ENCODE data around the gene PPM1B.
"Not testable (repeated sequence)": the region's sequence is repeated elsewhere in the genome, so short reads cannot be mapped to it uniquely, and the experiment has no call there.

The PPM1B gene

GRCh38 chr2:44168681-44169154 is at the start of gene PPM1B:
Gene PPM1B, plus strand, starts transcription at chr2:44168875. Its CDS starts 32,325 bp downstream, at chr2:44201200.
- Histone ChIP-seq H3K4me3 (ENCODE audit: low read depth in 1 of 2, low read length in 2 of 2) (peak within 1 kb of the TSS; percentile 76 to 97), H3K9ac (ENCODE audit: low read length) (peak within 1 kb of the TSS; percentile 72), H3K36me3 (ENCODE audit: insufficient read depth, low read length) (no peaks in the 10 kb centered on the region), H3K27ac (ENCODE audit: low read depth, low read length) (peak within 1 kb of the TSS; percentile 87), H3K4me1 (ENCODE audit: insufficient read depth, low read length) (peaks cover 11% of the 10 kb centered on the region), H3K9me3 (ENCODE audit: low read length) (no peaks in the 10 kb centered on the region), H3K27me3 (ENCODE audit: control insufficient read depth in 1 of 2, insufficient read depth in 2 of 2, low read length in 2 of 2) (no peaks in the 10 kb centered on the region)

DNA sequence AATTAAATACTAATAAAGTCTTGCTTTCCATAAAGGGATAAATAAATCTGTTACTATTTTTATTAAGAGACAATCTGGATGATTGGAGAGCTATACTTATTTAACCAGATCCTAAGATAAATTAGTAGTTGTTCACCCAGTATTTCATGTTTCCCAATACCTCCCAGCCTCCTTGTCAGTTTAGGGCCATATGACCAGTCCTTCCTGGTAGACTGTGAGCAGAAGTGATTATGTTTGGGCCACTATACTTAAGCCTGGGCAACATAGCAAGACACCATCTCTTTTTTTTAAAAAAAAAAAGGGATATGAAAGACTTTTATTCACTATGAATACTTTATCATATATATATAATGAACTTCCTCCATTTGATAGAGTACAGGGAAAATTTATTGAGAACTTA is 48.8 kb upstream of the PPM1B start:
- Histone ChIP-seq H3K9me3 (ENCODE audit: low read length) (no peaks in the 10 kb centered on the region), H3K27me3 (ENCODE audit: control insufficient read depth in 1 of 2, insufficient read depth in 2 of 2, low read length in 2 of 2) (no peaks in the 10 kb centered on the region), H3K4me3 (ENCODE audit: low read depth in 1 of 2, low read length in 2 of 2) (no peak overlapping the region), H3K9ac (ENCODE audit: low read length) (no peak overlapping the region), H3K27ac (ENCODE audit: low read depth, low read length) (no peak overlapping the region), H3K4me1 (ENCODE audit: insufficient read depth, low read length) (no peaks in the 10 kb centered on the region), H3K36me3 (ENCODE audit: insufficient read depth, low read length) (no peaks in the 10 kb centered on the region)

GRCh38 chr2:44120428-44120827 is 48.2 kb upstream of the PPM1B start:
- H3K27ac ChIP-seq (ENCODE audit: low read depth, low read length): no peak overlapping the region
- no peak overlapping the region for H3K4me3 ChIP-seq (ENCODE audit: low read depth in 1 of 2, low read length in 2 of 2)
- H3K27me3 ChIP-seq (ENCODE audit: control insufficient read depth in 1 of 2, insufficient read depth in 2 of 2, low read length in 2 of 2): no peaks in the 10 kb centered on the region
- H3K4me1 ChIP-seq (ENCODE audit: insufficient read depth, low read length): no peaks in the 10 kb centered on the region
- H3K36me3 ChIP-seq (ENCODE audit: insufficient read depth, low read length): no peaks in the 10 kb centered on the region
- no peak overlapping the region for H3K9ac ChIP-seq (ENCODE audit: low read length)
- no peaks in the 10 kb centered on the region for H3K9me3 ChIP-seq (ENCODE audit: low read length)

GRCh38 chr2:44121899-44122298 is 46.8 kb upstream of the PPM1B start:
- H3K4me1 ChIP-seq (ENCODE audit: insufficient read depth, low read length): no peaks in the 10 kb centered on the region
- no peak overlapping the region for H3K4me3 ChIP-seq (ENCODE audit: low read depth in 1 of 2, low read length in 2 of 2)
- no peaks in the 10 kb centered on the region for H3K9me3 ChIP-seq (ENCODE audit: low read length)
- no peak overlapping the region for H3K9ac ChIP-seq (ENCODE audit: low read length)
- no peak overlapping the region for H3K27ac ChIP-seq (ENCODE audit: low read depth, low read length)
- no peaks in the 10 kb centered on the region for H3K27me3 ChIP-seq (ENCODE audit: control insufficient read depth in 1 of 2, insufficient read depth in 2 of 2, low read length in 2 of 2)
- H3K36me3 ChIP-seq (ENCODE audit: insufficient read depth, low read length): no peaks in the 10 kb centered on the region

DNA sequence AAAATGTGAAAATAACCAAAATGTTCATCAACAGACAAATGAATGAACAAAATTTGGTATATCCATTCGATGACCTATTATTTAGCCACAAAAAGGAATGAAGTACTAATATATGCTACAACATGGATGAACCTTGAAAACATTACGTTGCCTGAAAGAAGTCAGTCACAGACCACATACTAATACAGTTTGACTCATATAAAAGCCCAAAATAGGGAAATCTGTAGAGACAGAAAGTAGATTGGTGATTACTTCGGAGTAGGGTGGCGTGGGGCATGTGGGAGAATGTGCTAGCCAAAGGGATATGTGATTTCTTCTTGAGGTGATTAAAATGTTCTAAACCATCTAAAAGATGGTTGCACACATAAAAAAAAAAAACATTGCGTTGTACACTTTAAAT is 44.2 kb upstream of the PPM1B start:
- no peak overlapping the region for H3K27ac ChIP-seq (ENCODE audit: low read depth, low read length)
- H3K9me3 ChIP-seq (ENCODE audit: low read length): no peaks in the 10 kb centered on the region
- no peaks in the 10 kb centered on the region for H3K4me1 ChIP-seq (ENCODE audit: insufficient read depth, low read length)
- H3K4me3 ChIP-seq (ENCODE audit: low read depth in 1 of 2, low read length in 2 of 2): no peak overlapping the region
- H3K36me3 ChIP-seq (ENCODE audit: insufficient read depth, low read length): no peaks in the 10 kb centered on the region
- H3K27me3 ChIP-seq (ENCODE audit: control insufficient read depth in 1 of 2, insufficient read depth in 2 of 2, low read length in 2 of 2): no peaks in the 10 kb centered on the region
- H3K9ac ChIP-seq (ENCODE audit: low read length): no peak overlapping the region

- no peaks in the 10 kb centered on the region for H3K4me1 ChIP-seq (ENCODE audit: insufficient read depth, low read length)
- no peaks in the 10 kb centered on the region for H3K36me3 ChIP-seq (ENCODE audit: insufficient read depth, low read length)
Observed at GRCh38 chr2:44126106-44126797, 42.4 kb upstream of the PPM1B start.

GRCh38 chr2:44130441-44130840 is 38.2 kb upstream of the PPM1B start:
- H3K27me3 ChIP-seq (ENCODE audit: control insufficient read depth in 1 of 2, insufficient read depth in 2 of 2, low read length in 2 of 2): no peaks in the 10 kb centered on the region
- H3K9me3 ChIP-seq (ENCODE audit: low read length): no peaks in the 10 kb centered on the region

More at GRCh38 chr2:44126106-44126797, 42.4 kb upstream of the PPM1B start:
- no peak overlapping the region for H3K9ac ChIP-seq (ENCODE audit: low read length)
- H3K9me3 ChIP-seq (ENCODE audit: low read length): no peaks in the 10 kb centered on the region
- no peak overlapping the region for H3K27ac ChIP-seq (ENCODE audit: low read depth, low read length)
- H3K27me3 ChIP-seq (ENCODE audit: control insufficient read depth in 1 of 2, insufficient read depth in 2 of 2, low read length in 2 of 2): no peaks in the 10 kb centered on the region
- H3K4me3 ChIP-seq (ENCODE audit: low read depth in 1 of 2, low read length in 2 of 2): no peak overlapping the region

DNA sequence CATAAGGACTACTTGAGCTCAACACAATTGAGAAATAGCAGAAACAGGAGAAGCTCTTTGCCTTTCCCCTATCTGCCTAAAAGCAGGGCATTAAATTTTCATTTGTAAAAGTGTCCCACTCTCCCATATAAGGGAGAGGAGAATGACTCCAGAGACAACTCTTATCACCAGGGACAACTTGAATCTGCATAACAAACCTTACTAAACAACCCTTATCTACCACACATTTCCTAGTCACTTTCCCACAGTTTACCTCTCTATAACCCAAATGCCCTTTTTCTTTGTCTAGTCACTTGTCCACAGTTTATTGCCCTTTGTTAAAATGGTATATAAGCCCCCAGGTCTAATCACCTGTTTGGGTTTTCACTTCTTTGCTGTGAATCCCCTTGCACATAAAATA is 37.5 kb upstream of the PPM1B start:
- no peaks in the 10 kb centered on the region for H3K36me3 ChIP-seq (ENCODE audit: insufficient read depth, low read length)
- H3K4me3 ChIP-seq (ENCODE audit: low read depth in 1 of 2, low read length in 2 of 2): no peak overlapping the region
- peaks cover under 1% of the 10 kb centered on the region for H3K4me1 ChIP-seq (ENCODE audit: insufficient read depth, low read length)
- no peak overlapping the region for H3K9ac ChIP-seq (ENCODE audit: low read length)
- H3K27me3 ChIP-seq (ENCODE audit: control insufficient read depth in 1 of 2, insufficient read depth in 2 of 2, low read length in 2 of 2): no peaks in the 10 kb centered on the region
- no peak overlapping the region for H3K27ac ChIP-seq (ENCODE audit: low read depth, low read length)
- no peaks in the 10 kb centered on the region for H3K9me3 ChIP-seq (ENCODE audit: low read length)

More at GRCh38 chr2:44130441-44130840, 38.2 kb upstream of the PPM1B start:
- no peaks in the 10 kb centered on the region for H3K4me1 ChIP-seq (ENCODE audit: insufficient read depth, low read length)
- H3K9ac ChIP-seq (ENCODE audit: low read length): no peak overlapping the region
- no peak overlapping the region for H3K4me3 ChIP-seq (ENCODE audit: low read depth in 1 of 2, low read length in 2 of 2)
- no peak overlapping the region for H3K27ac ChIP-seq (ENCODE audit: low read depth, low read length)
- no peaks in the 10 kb centered on the region for H3K36me3 ChIP-seq (ENCODE audit: insufficient read depth, low read length)

- H3K36me3 ChIP-seq (ENCODE audit: insufficient read depth, low read length); H3K4me1 ChIP-seq (ENCODE audit: insufficient read depth, low read length); H3K27me3 ChIP-seq (ENCODE audit: control insufficient read depth in 1 of 2, insufficient read depth in 2 of 2, low read length in 2 of 2); H3K27ac ChIP-seq (ENCODE audit: low read depth, low read length); H3K9me3 ChIP-seq (ENCODE audit: low read length); H3K4me3 ChIP-seq (ENCODE audit: low read depth in 1 of 2, low read length in 2 of 2); H3K9ac ChIP-seq (ENCODE audit: low read length): not testable (repeated sequence)
Observed at GRCh38 chr2:44133602-44134001, 35.1 kb upstream of the PPM1B start.

DNA sequence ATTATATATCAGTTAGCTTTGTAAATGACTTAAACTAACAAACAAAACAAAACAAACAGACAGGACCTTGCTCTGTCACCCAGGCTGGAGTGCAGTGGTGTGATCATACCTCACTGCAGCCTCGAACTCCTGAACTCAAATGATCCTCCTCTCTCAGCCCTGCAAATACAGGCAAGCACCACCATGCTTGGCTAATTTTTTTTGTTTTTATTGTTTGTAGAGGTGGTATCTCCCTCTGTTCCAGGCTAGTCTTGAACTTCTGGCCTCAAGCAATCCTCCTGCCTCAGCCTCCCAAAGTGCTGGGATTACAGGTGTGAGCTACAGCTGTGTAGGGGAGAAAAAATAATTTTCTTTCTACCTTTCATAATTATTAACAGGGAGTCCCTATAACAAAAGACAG is 33.8 kb upstream of the PPM1B start:
- Histone ChIP-seq H3K27ac (ENCODE audit: low read depth, low read length) (no peak overlapping the region), H3K4me3 (ENCODE audit: low read depth in 1 of 2, low read length in 2 of 2) (no peak overlapping the region), H3K9me3 (ENCODE audit: low read length) (no peaks in the 10 kb centered on the region), H3K4me1 (ENCODE audit: insufficient read depth, low read length) (peaks cover 6% of the 10 kb centered on the region), H3K27me3 (ENCODE audit: control insufficient read depth in 1 of 2, insufficient read depth in 2 of 2, low read length in 2 of 2) (no peaks in the 10 kb centered on the region), H3K36me3 (ENCODE audit: insufficient read depth, low read length) (no peaks in the 10 kb centered on the region), H3K9ac (ENCODE audit: low read length) (no peak overlapping the region)

GRCh38 chr2:44135296-44135695 is 33.4 kb upstream of the PPM1B start:
- no peaks in the 10 kb centered on the region for H3K27me3 ChIP-seq (ENCODE audit: control insufficient read depth in 1 of 2, insufficient read depth in 2 of 2, low read length in 2 of 2)

DNA sequence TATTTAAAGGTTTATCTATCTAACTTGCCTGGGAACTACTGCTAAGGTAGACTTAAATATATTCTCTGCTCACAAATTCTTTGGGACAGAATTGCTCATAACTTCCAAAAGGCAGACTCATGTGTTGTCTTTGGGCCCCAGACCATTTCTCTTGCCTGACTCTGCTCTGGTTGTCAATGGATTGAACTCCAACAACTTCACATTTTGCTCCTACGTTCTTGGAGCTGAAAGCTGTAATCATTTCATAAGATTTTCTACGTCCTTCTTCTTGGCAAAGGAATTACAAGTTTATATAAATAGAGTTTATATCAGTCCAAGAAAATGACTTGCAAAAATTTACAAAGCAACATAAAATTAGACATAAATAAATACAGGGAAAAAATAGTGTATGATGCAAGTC is 32.9 kb upstream of the PPM1B start:
- no peak overlapping the region for H3K9ac ChIP-seq (ENCODE audit: low read length)
- no peak overlapping the region for H3K27ac ChIP-seq (ENCODE audit: low read depth, low read length)
- H3K27me3 ChIP-seq (ENCODE audit: control insufficient read depth in 1 of 2, insufficient read depth in 2 of 2, low read length in 2 of 2): no peaks in the 10 kb centered on the region
- no peaks in the 10 kb centered on the region for H3K9me3 ChIP-seq (ENCODE audit: low read length)
- H3K36me3 ChIP-seq (ENCODE audit: insufficient read depth, low read length): no peaks in the 10 kb centered on the region
- H3K4me3 ChIP-seq (ENCODE audit: low read depth in 1 of 2, low read length in 2 of 2): no peak overlapping the region
- H3K4me1 ChIP-seq (ENCODE audit: insufficient read depth, low read length): peaks cover 6% of the 10 kb centered on the region

More at GRCh38 chr2:44135296-44135695, 33.4 kb upstream of the PPM1B start:
- H3K27ac ChIP-seq (ENCODE audit: low read depth, low read length): no peak overlapping the region
- no peaks in the 10 kb centered on the region for H3K36me3 ChIP-seq (ENCODE audit: insufficient read depth, low read length)
- H3K9me3 ChIP-seq (ENCODE audit: low read length): no peaks in the 10 kb centered on the region
- no peak overlapping the region for H3K9ac ChIP-seq (ENCODE audit: low read length)
- no peak overlapping the region for H3K4me3 ChIP-seq (ENCODE audit: low read depth in 1 of 2, low read length in 2 of 2)
- peaks cover 6% of the 10 kb centered on the region for H3K4me1 ChIP-seq (ENCODE audit: insufficient read depth, low read length)

Data from muscle layer of colon (tissue), 2 donors.